SHP77 treated with DMSO at 0.1 percent for 48 hours (cell line): Measurements from ENCODE around the gene TLR4.

Experiments
- DNase-seq: peaks from one replicate; lab custom pipeline; 2025; lab: John Stamatoyannopoulos, UW

The TLR4 gene

GRCh38 chr9:117715411-117715989 is 11.3 kb downstream of the TLR4 start:
- DNase-seq = no peak

GRCh38 chr9:117718085-117718484 is 13.9 kb downstream of the TLR4 start:
- DNase-seq = no peak

GRCh38 chr9:117718701-117719100 is 14.5 kb downstream of the TLR4 start:
- no peak for DNase-seq

- DNase-seq = no peak
These were observed 15.1 kb downstream of the TLR4 start for GRCh38 chr9:117719161-117719920.

GRCh38 chr9:117720066-117720465 is 15.9 kb downstream of the TLR4 start:
- DNase-seq = no peak

- no peak for DNase-seq
These were observed 16.4 kb downstream of the TLR4 start for GRCh38 chr9:117720555-117720954.

- no peak for DNase-seq
These were observed 16.8 kb downstream of the TLR4 start for GRCh38 chr9:117720987-117721386.

- DNase-seq = no peak
These were observed 18.0 kb downstream of the TLR4 start for GRCh38 chr9:117722108-117722761.

- no peak for DNase-seq
These were observed 19.9 kb downstream of the TLR4 start for GRCh38 chr9:117723986-117724625.

GRCh38 chr9:117725426-117725887 is 21.3 kb downstream of the TLR4 start:
- no peak for DNase-seq

GRCh38 chr9:117729375-117729774 is 25.2 kb downstream of the TLR4 start:
- DNase-seq = no peak

GRCh38 chr9:117732494-117732893 is 28.3 kb downstream of the TLR4 start:
- DNase-seq = no peak

GRCh38 chr9:117733465-117733864 is 29.3 kb downstream of the TLR4 start:
- no peak for DNase-seq

- no peak for DNase-seq
These were observed 29.9 kb downstream of the TLR4 start for GRCh38 chr9:117734082-117734481.

GRCh38 chr9:117734523-117735314 is 30.5 kb downstream of the TLR4 start:
- no peak for DNase-seq

- no peak for DNase-seq
These were observed 33.6 kb downstream of the TLR4 start for GRCh38 chr9:117737721-117738226.

- no peak for DNase-seq
These were observed 35.0 kb downstream of the TLR4 start for GRCh38 chr9:117739206-117739605.

GRCh38 chr9:117739624-117740347 is 35.6 kb downstream of the TLR4 start:
- no peak for DNase-seq

- DNase-seq = no peak
These were observed 37.9 kb downstream of the TLR4 start for GRCh38 chr9:117742131-117742530.

GRCh38 chr9:117744369-117744768 is 40.2 kb downstream of the TLR4 start:
- DNase-seq = no peak

GRCh38 chr9:117744856-117745389 is 40.7 kb downstream of the TLR4 start:
- no peak for DNase-seq
